Measurements from ENCODE around the gene MINK1.

DNA sequence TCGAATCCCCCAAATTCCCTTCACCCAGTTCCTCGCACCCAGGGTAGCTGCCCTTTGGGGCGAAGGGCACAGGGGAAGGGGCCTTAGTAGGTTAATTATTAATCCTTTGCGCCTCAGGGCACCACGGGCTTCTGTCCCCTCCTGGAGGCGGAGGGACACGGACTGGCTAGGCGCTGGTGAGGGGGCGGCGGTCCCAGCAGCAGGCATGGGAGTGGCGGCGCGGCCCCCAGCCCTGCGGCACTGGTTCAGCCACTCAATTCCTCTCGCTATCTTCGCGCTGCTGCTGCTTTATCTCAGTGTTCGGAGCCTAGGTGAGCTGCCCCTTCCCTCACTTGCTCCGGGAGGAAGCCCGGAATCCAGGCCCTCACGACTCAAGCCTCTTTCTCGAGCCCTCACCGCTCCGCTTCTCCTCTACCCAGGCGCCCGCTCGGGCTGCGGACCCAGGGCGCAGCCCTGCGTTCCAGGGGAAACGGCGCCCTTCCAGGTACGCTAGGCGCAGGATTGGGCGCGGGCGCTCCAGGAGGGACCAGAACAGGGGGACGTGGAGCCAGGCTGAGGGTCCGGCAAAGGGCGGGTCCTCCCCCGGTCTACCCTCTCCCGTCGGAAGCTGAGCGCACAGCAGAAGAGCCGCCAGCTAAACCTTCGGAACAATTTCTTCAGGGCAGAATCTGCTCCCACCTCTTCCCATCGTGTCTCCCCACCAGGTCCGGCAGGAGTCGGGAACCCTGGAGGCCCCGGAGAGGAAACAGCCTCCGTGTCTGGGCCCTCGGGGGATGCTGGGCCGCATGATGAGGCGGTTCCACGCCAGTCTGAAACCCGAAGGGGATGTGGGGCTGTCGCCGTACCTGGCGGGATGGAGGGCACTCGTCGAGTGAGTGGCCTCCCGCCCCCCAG, 44.1 kb upstream of the MINK1 start, which contains the start of gene GLTPD2:
- TF ChIP-seq, protein P1, sequence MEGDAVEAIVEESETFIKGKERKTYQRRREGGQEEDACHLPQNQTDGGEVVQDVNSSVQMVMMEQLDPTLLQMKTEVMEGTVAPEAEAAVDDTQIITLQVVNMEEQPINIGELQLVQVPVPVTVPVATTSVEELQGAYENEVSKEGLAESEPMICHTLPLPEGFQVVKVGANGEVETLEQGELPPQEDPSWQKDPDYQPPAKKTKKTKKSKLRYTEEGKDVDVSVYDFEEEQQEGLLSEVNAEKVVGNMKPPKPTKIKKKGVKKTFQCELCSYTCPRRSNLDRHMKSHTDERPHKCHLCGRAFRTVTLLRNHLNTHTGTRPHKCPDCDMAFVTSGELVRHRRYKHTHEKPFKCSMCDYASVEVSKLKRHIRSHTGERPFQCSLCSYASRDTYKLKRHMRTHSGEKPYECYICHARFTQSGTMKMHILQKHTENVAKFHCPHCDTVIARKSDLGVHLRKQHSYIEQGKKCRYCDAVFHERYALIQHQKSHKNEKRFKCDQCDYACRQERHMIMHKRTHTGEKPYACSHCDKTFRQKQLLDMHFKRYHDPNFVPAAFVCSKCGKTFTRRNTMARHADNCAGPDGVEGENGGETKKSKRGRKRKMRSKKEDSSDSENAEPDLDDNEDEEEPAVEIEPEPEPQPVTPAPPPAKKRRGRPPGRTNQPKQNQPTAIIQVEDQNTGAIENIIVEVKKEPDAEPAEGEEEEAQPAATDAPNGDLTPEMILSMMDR (conservative IDR thresholded peaks at IDR 0.05 in 1 of 2, IDR thresholded peaks at IDR 0.05 in 1 of 2; ENCODE audit: extremely low read depth in 1 of 2, insufficient read depth in 1 of 2, low read depth in 1 of 2, low read length in 2 of 2) = no peak
- TF ChIP-seq EZH2 (IDR thresholded peaks at IDR 0.05; ENCODE audit: borderline replicate concordance, low read length) = no peak

All from mammary epithelial cell (primary cell).